Psoas muscle (tissue), 8 donors: ENCODE data around the gene EPHB1. TPM values are rescaled to one million over a fixed set of nuclear protein-coding genes. Genes with fewer than 3 reads are reported as not detected.
A peak's percentile ranks its signal among the peaks of the same experiment; 100 is the strongest.

ENCODE experiments used
- ATAC-seq, 4 donors: fragments of 200-7000 bp; cut with Tn5 transposase; one replicate each; pipeline ENCODE4 v1.9.1; 2020; ENCODE audit warnings: moderate library complexity in 3 of 4, mild to moderate bottlenecking in 2 of 4
- DNase-seq, 2 donors: peaks; one replicate each; pipeline ENCODE4 v3.0.0-alpha.2; 2020
- H3K27ac ChIP-seq: fragments of 200-600 bp; one replicate; pipeline ENCODE4 v1.8.0; 2022
- H3K27me3 ChIP-seq, 3 donors: fragments of 200-600 bp in 1 of 3; one replicate each; pipeline versions ENCODE4 v1.6.1 to v1.8.0; 2013 to 2022; ENCODE audit warnings: low read length in 2 of 3, mild to moderate bottlenecking in 2 of 3, moderate library complexity in 1 of 3; ENCODE audit not compliant: insufficient read depth in 3 of 3
- H3K36me3 ChIP-seq, 2 donors: fragments of 200-600 bp in 1 of 2; one replicate each; pipeline versions ENCODE4 v1.6.1 to v1.8.0; 2013 to 2022; ENCODE audit warnings: low read depth in 1 of 2, mild to moderate bottlenecking in 1 of 2, moderate library complexity in 1 of 2; ENCODE audit not compliant: insufficient read depth in 1 of 2
- H3K4me1 ChIP-seq: fragments of 200-600 bp; one replicate; pipeline ENCODE4 v1.8.0; 2022
- H3K4me3 ChIP-seq: fragments of 200-600 bp; one replicate; pipeline ENCODE4 v1.8.0; 2022; ENCODE audit warnings: mild to moderate bottlenecking
- H3K9me3 ChIP-seq: fragments of 200-600 bp; one replicate; pipeline ENCODE4 v1.8.0; 2022
- WGBS, 3 donors: extraction: QIAGEN DNeasy Blood & Tissue Kit; methylation state at CpG; one replicate each; pipeline versions ENCODE4 v1.1.6 to v1.1.7; 2013; 5-methylcytosine and 5-hydroxymethylcytosine counted together
- intact Hi-C, 2 donors: fragments of 100-400 bp; cut with DNase I; formaldehyde crosslinking; loops; one replicate each; pipeline versions ENCODE4 v1.11.0 to v1.14.2; 2022
- polyA plus RNA-seq, 3 donors: library from polyadenylated mRNA; stranded (reverse); fragments of 200-250 nt; gene quantifications; one replicate each; pipeline ENCODE4 v1.2.3, GENCODE V29; 2013
- total RNA-seq, 4 donors: library from RNA; stranded (reverse); fragmentation: NEBNext Ultra II Directional in 2 of 4; extraction: Animal tissue kit (Norgen Biotek cat#: 25700) in 2 of 4; gene quantifications; one replicate each; pipeline versions ENCODE4 v1.2.1 to v1.2.4, GENCODE V29; 2021 to 2023
- TF ChIP-seq, protein P1 (sequence below): fragments of 200-600 bp; IDR thresholded peaks from one replicate; pipeline ENCODE4 v1.8.0; 2022; ENCODE audit warnings: antibody characterized with exemption
- donor health status: healthy with polysubstance abuse.
- donor health status: DM: no; HTN: no; CAD: no; lungs with moderate emphysema.
- donor health status: Bipolar disorder and iron deficiency.
- donor health status: healthy.
- donor health status: DM: yes; HTN: yes; CAD: no.
- donor health status: DM: no; HTN: no; CAD: no.
- donor health status: DM: no; HTN: no; CAD: no.
- donor health status: DM: yes; HTN: yes; CAD: no.

Gene EPHB1
- total and polyA plus RNA-seq, 7 donors: 0.85 to 6.3 (median 2.0) TPM

DNA sequence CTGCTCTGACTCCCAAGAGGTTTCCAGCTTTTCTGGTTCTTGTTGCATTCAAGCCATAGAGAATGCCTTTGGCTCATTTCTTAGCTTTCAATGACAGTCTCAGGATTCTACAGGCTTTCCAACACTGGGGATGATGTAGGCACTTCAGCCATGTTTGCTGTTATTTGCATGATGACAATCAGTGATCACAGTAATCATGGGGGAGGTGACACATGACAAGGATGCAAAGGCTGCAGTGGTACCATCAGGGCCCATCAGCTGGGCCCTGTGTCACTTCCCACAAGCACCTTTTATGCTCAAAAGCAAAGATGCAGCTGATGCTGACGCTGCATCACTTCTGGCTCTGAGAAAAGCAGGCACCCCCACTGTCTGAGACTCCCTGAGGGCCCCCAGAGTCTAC is 18.6 kb downstream of the EPHB1 start:
- Histone ChIP-seq H3K4me3 (no peak overlapping the region), H3K36me3 (no peaks in the 10 kb centered on the region), H3K27me3 (no peaks in the 10 kb centered on the region), H3K4me1 (peaks cover 26% of the 10 kb centered on the region), H3K9me3 (no peaks in the 10 kb centered on the region), H3K27ac (no peak overlapping the region)
- intact Hi-C loops: no loop called here
- no peak for ATAC-seq
- TF ChIP-seq, protein P1, sequence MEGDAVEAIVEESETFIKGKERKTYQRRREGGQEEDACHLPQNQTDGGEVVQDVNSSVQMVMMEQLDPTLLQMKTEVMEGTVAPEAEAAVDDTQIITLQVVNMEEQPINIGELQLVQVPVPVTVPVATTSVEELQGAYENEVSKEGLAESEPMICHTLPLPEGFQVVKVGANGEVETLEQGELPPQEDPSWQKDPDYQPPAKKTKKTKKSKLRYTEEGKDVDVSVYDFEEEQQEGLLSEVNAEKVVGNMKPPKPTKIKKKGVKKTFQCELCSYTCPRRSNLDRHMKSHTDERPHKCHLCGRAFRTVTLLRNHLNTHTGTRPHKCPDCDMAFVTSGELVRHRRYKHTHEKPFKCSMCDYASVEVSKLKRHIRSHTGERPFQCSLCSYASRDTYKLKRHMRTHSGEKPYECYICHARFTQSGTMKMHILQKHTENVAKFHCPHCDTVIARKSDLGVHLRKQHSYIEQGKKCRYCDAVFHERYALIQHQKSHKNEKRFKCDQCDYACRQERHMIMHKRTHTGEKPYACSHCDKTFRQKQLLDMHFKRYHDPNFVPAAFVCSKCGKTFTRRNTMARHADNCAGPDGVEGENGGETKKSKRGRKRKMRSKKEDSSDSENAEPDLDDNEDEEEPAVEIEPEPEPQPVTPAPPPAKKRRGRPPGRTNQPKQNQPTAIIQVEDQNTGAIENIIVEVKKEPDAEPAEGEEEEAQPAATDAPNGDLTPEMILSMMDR: no peak
- DNase-seq: no peak
- 0 to 54% (median 47%) methylated on average over 1 of the region's 1 CpG for WGBS, 3 donors

DNA sequence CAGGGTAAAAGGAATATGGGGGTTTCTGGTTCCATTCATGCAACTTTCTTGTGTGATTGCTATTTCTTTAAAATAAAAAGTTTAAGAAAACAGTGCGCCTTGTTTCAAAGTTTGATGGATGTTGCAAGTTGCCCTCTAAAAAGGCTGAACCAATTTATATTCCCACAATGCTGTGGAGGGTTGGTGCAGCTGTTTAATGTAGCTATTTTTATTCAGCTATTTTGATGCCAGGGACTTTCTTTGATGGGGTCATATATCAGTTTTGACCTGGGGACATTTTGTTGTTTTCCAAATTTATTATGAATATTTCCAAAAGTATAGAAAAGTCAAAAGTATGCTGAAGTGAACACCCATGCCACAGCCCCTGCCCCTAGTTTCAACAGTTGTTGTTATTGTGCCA is 20.5 kb downstream of the EPHB1 start:
- TF ChIP-seq, protein P1: no peak
- intact Hi-C loops: no loop called here
- H3K9me3 ChIP-seq: no peaks in the 10 kb centered on the region
- DNase-seq (no peak), ATAC-seq (peak in 3 of 4 donors; percentile 64 to 76 (median 70))
- H3K4me3 ChIP-seq: no peak overlapping the region
- no peaks in the 10 kb centered on the region for H3K27me3 ChIP-seq
- 18 to 33% (median 24%) methylated on average over 1 of the region's 1 CpG for WGBS, 3 donors
- peak overlapping the region; percentile 87 for H3K27ac ChIP-seq
- H3K4me1 ChIP-seq: peaks cover 26% of the 10 kb centered on the region
- no peaks in the 10 kb centered on the region for H3K36me3 ChIP-seq

DNA sequence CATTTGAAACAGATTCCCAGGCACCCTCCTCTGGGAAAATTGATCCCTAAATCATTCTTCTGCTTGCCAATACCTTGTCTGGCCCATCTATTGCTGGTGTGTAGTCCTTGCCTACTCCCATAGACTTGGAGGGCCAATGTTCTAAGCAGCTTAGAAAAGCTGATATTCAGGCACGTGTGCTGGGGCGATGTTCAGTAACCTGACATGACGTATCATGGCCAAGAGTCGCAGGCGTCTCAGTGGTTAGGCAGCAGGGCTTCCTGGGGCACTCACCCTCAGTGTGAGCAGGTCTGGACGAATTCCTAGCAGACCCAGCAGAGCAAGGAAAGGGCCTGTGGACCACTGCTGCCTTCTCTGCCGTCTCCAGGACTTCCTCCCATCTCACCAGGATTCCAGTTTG is 21.6 kb downstream of the EPHB1 start:
- Histone ChIP-seq H3K4me3 (peak overlapping the region; percentile 17), H3K36me3 (no peaks in the 10 kb centered on the region), H3K4me1 (peaks cover 29% of the 10 kb centered on the region), H3K9me3 (no peaks in the 10 kb centered on the region), H3K27me3 (no peaks in the 10 kb centered on the region), H3K27ac (peak overlapping the region; percentile 87)
- WGBS, 3 donors: 45 to 69% (median 47%) methylated on average over 7 of the region's 7 CpGs
- TF ChIP-seq, protein P1: no peak
- DNase-seq (no peak), ATAC-seq (peak; percentile 39 to 79 (median 66))
- intact Hi-C loops: no loop called here

DNA sequence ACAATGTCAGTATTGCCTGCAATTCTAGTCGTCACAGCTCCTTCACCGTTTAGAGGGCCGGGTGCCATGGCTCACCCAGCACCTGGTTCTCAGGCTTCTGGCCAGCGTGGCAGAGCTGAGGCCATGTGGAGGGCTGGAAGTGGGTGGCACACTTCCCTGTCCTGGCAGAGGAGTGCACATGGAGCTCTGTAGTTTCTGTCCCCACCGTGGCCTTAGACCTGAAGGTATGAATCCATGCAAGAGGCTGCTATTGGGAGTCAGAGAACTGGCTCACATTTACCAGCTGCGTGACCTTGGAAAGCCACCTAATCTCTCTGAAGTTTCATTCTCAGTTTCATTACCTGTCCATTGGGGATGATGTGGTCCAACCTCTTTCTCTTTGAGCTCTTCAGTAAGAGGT is 22.2 kb downstream of the EPHB1 start:
- no peaks in the 10 kb centered on the region for H3K9me3 ChIP-seq
- peak overlapping the region; percentile 17 for H3K4me3 ChIP-seq
- TF ChIP-seq, protein P1: no peak
- H3K27me3 ChIP-seq: no peaks in the 10 kb centered on the region
- 23 to 43% (median 26%) methylated on average over 6 of the region's 6 CpGs for WGBS, 3 donors
- DNase-seq: peak in 1 of 2 donors; percentile 68
- peak overlapping the region; percentile 87 for H3K27ac ChIP-seq
- intact Hi-C loops: no loop called here
- H3K4me1 ChIP-seq: peaks cover 33% of the 10 kb centered on the region
- ATAC-seq: peak; percentile 64 to 92 (median 88)
- H3K36me3 ChIP-seq: no peaks in the 10 kb centered on the region

DNA sequence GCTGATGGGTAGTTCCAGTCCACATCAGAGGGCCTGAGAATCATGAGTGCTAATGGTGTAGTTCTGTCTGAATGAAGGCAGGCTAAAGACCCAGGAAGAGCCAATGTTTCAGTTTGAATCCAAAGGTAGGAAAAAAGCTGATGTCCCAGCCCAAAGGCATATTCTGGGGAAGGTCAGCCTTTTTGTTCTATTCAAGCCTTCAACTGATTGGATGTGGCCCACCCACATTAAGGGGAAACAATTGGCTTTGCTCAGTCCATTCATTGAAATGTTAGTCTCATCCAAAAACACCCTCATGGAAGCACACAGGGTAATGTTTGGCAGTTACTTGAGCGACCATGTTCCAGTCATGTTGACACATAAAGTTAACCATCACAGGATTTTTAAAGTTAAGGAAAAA is 25.9 kb downstream of the EPHB1 start:
- intact Hi-C loops: no loop called here

More for the DNA sequence above, 25.9 kb downstream of the EPHB1 start:
- no peaks in the 10 kb centered on the region for H3K36me3 ChIP-seq
- TF ChIP-seq, protein P1: no peak
- H3K27me3 ChIP-seq: no peaks in the 10 kb centered on the region
- DNase-seq (no peak), ATAC-seq (no peak)
- no peak overlapping the region for H3K4me3 ChIP-seq
- H3K27ac ChIP-seq: no peak overlapping the region
- no peaks in the 10 kb centered on the region for H3K9me3 ChIP-seq
- WGBS, 3 donors: 90 to 94% (median 93%) methylated on average over 1 of the region's 1 CpG
- H3K4me1 ChIP-seq: peaks cover 39% of the 10 kb centered on the region
